Peyer's patch (tissue), 4 donors: ENCODE measurements around the gene ATP9B. TPM values are rescaled to one million over a fixed set of nuclear protein-coding genes. Genes with fewer than 3 reads are reported as not detected.
A peak's percentile ranks its signal among the peaks of the same experiment; 100 is the strongest.
"Not testable (repeated sequence)": the region's sequence is repeated elsewhere in the genome, so short reads cannot be mapped to it uniquely, and the experiment has no call there.

Source experiments
- DNase-seq, 3 donors: peaks; one replicate each; pipeline ENCODE4 v3.0.0-alpha.2; 2017 to 2019
- H3K27ac ChIP-seq, 4 donors: fragments of 200-600 bp; sonication (generic); one replicate each; pipeline ENCODE4 v1.5.1; 2016 to 2019
- H3K27me3 ChIP-seq, 2 donors: fragments of 200-600 bp; sonication (generic); one replicate each; pipeline ENCODE4 v1.5.1; 2019
- H3K36me3 ChIP-seq, 3 donors: fragments of 200-600 bp; sonication (generic); one replicate each; pipeline ENCODE4 v1.5.1; 2016 to 2019
- H3K4me1 ChIP-seq, 4 donors: fragments of 200-600 bp; sonication (generic); one replicate each; pipeline ENCODE4 v1.5.1; 2016 to 2019
- H3K4me3 ChIP-seq, 4 donors: fragments of 200-600 bp; sonication (generic); 1 replicate in 3 of 4; 2 replicates in 1 of 4; pipeline ENCODE4 v1.5.1; 2016 to 2019; ENCODE audit warnings: mild to moderate bottlenecking in 1 of 4
- H3K9me3 ChIP-seq, 4 donors: fragments of 200-600 bp; sonication (generic); one replicate each; pipeline ENCODE4 v1.5.1; 2016 to 2019; ENCODE audit warnings: mild to moderate bottlenecking in 1 of 4
- POLR2A ChIP-seq, 2 donors: fragments of 450-650 bp; IDR thresholded peaks; one replicate each; pipeline ENCODE4 v1.5.1; 2017; ENCODE audit warnings: antibody characterized with exemption in 2 of 2, mild to moderate bottlenecking in 2 of 2, moderate library complexity in 2 of 2
- total RNA-seq, 4 donors: library from RNA; depleted of rRNA; stranded (reverse); fragments of >200 nt; gene quantifications; one replicate each; pipeline ENCODE4 v1.1.0, GENCODE V29; 2016
- TF ChIP-seq, protein P1 (sequence below), 6 experiments: fragments of 450-650 bp in 4 of 6; fragments of 200-600 bp in 2 of 6; sonication (generic) in 1 of 6; IDR thresholded peaks; one replicate each; pipeline ENCODE4 v1.5.1; 2017 to 2019; ENCODE audit warnings: antibody characterized with exemption in 6 of 6, mild to moderate bottlenecking in 3 of 6, moderate library complexity in 1 of 6

The ATP9B gene
- total RNA-seq, 4 donors from 2014 or later = 37.5 to 107 (median 61.9) TPM

DNA sequence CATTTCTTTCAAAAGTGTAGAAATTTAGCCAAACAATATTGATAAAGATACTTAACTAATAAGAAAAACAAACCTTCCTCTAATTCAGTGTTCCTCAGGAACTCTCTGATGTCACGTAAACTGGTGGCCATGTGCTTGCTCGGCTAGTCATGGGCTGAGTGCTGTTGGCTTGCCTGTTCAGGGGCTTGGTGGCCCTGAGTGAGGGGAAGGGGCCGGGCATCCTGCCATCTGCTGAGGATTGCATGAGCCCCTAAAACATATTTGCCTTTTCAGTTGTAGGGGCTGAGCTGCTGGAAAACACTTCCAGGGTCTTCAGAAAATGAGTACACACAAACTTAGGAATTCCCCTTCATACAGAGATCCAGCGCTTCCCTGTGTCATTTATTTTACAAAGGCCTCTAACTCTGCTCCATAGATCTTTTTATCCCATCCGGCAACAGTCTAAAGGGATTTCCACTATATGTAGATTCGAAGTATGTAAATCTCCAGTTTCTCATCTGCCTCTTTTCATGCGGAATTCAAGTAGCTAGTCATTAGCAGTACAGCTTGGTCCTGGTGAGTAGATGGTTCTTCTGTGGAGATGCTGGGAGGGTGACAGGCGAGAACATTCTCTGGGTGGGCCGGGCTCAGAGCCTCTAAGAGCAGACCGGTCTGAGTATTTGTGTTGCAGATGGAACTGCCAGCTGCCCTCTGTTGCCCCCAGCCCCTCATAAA lies 306.4 kb downstream of the ATP9B start:
- Histone ChIP-seq H3K4me1 (peaks cover 0 to 6% (median 3%) of the 10 kb centered on the region in 4 donors), H3K4me3 (no peak overlapping the region), H3K27me3 (no peaks in the 10 kb centered on the region), H3K9me3 (no peaks in the 10 kb centered on the region), H3K36me3 (peaks cover 0 to 17% (median 0%) of the 10 kb centered on the region in 3 donors), H3K27ac (no peak overlapping the region)
- TF ChIP-seq, protein P1, sequence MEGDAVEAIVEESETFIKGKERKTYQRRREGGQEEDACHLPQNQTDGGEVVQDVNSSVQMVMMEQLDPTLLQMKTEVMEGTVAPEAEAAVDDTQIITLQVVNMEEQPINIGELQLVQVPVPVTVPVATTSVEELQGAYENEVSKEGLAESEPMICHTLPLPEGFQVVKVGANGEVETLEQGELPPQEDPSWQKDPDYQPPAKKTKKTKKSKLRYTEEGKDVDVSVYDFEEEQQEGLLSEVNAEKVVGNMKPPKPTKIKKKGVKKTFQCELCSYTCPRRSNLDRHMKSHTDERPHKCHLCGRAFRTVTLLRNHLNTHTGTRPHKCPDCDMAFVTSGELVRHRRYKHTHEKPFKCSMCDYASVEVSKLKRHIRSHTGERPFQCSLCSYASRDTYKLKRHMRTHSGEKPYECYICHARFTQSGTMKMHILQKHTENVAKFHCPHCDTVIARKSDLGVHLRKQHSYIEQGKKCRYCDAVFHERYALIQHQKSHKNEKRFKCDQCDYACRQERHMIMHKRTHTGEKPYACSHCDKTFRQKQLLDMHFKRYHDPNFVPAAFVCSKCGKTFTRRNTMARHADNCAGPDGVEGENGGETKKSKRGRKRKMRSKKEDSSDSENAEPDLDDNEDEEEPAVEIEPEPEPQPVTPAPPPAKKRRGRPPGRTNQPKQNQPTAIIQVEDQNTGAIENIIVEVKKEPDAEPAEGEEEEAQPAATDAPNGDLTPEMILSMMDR (IDR thresholded peaks at IDR 0.05) = no peak
- no peak for TF ChIP-seq POLR2A (IDR thresholded peaks at IDR 0.05)
- DNase-seq = peak in 1 of 3 donors; percentile 13

DNA sequence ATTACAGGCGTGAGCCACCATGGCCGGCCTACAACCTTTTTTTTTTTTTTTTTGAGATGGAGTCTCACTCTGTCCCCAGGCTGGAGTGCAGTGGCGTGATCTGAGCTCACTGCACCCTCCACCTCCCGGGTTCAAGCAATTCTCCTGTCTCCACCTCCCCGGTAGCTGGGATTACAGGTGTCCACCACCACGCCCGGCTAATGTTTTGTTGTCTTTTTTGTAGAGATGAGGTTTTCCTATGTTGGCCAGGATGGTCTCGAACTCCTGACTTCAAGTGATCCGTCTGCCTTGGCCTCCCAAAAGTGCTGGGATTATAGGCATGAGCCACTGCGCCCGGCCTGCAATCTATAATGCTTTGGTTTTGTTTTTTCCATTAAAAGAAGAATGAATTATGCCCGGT lies 307.5 kb downstream of the ATP9B start:
- H3K27me3 ChIP-seq, H3K9me3 ChIP-seq, H3K4me3 ChIP-seq, H3K4me1 ChIP-seq, H3K27ac ChIP-seq: not testable (repeated sequence)
- peaks cover 0 to 17% (median 0%) of the 10 kb centered on the region in 3 donors for H3K36me3 ChIP-seq
- peak in 1 of 3 donors; percentile 12 for DNase-seq

DNA sequence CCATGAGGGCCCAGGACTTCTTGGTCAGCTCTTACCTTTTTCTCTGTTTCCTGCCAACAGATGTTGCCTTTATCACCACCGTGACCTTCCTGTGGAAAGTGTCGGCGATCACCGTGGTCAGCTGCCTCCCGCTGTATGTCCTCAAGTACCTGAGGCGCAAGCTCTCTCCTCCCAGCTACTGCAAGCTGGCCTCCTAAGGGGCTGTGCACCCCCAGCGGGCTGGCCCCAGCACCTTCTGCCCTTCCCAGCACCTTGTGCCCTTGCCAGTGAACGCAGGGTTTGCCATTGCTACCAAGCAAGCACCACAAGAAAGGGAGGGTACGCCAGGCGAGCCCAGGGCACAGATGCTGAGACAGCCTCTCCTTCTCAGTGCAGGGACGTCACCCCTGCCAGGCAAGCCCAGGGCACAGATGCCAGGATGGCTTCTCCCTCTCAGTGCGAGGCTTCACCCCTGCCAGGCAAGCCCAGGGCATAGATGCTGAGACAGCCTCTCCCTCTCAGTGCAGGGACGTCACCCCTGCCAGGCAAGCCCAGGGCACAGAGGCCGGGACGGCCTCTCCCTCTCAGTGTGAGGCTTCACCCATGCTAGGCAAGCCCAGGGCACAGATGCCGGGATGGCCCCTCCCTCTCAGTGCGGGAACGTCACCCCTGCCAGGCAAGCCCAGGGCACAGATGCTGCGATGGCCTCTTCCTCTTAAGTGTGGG lies 308.1 kb downstream of the ATP9B start:
- DNase-seq = peak in 1 of 3 donors; percentile 11
- H3K27me3 ChIP-seq = no peaks in the 10 kb centered on the region
- no peak overlapping the region for H3K4me3 ChIP-seq
- H3K36me3 ChIP-seq = peaks cover 0 to 17% (median 0%) of the 10 kb centered on the region in 3 donors
- peaks cover 0 to 6% (median 3%) of the 10 kb centered on the region in 4 donors for H3K4me1 ChIP-seq
- H3K27ac ChIP-seq = no peak overlapping the region
- TF ChIP-seq, protein P1 (IDR thresholded peaks at IDR 0.05) = no peak
- TF ChIP-seq POLR2A (IDR thresholded peaks at IDR 0.05) = no peak
- H3K9me3 ChIP-seq = no peaks in the 10 kb centered on the region

DNA sequence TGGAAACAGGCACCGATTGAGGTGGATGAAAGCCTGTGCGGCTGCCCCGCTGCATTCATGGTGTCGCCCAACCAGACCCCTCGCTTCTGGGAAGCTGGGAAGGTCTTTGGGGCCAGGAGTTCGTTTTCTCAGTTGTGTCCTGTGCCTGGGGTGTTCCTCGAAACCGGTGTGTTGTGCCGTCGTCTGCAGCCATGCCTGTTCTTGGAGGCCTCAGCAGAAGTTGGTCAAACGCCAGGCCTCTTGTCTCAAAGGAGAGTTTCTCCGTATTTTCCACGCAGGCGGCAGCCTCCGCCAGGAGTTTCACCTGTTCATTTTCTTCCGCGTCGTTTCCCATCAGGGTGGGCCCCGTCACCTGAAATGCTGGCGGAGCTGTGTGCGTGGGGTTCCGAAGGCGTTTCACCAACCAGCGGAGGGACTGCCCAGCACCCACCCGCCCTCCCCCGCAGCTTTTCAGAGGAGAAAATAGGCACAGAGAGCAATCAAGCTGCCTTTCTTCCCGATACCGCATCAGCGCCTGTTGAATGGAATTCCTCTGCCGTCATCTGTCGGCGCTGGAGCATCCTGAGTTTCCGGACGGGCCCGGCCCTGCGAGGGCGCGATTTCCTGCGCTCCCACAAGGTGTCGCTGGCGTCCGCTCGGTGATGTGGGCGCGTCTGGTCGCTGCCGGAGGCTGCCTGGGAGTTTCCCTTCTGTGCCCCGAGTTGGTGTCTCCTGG lies 309.5 kb downstream of the ATP9B start:
- no peaks in the 10 kb centered on the region for H3K9me3 ChIP-seq
- peaks cover 0 to 17% (median 0%) of the 10 kb centered on the region in 3 donors for H3K36me3 ChIP-seq
- peaks cover 0 to 6% (median 3%) of the 10 kb centered on the region in 4 donors for H3K4me1 ChIP-seq
- H3K4me3 ChIP-seq = no peak overlapping the region
- H3K27me3 ChIP-seq = no peaks in the 10 kb centered on the region
- H3K27ac ChIP-seq = no peak overlapping the region
- TF ChIP-seq, protein P1 (IDR thresholded peaks at IDR 0.05) = peak; percentile 90 to 96 (median 94)
- no peak for TF ChIP-seq POLR2A (IDR thresholded peaks at IDR 0.05)
- peak; percentile 72 to 88 (median 88) for DNase-seq

DNA sequence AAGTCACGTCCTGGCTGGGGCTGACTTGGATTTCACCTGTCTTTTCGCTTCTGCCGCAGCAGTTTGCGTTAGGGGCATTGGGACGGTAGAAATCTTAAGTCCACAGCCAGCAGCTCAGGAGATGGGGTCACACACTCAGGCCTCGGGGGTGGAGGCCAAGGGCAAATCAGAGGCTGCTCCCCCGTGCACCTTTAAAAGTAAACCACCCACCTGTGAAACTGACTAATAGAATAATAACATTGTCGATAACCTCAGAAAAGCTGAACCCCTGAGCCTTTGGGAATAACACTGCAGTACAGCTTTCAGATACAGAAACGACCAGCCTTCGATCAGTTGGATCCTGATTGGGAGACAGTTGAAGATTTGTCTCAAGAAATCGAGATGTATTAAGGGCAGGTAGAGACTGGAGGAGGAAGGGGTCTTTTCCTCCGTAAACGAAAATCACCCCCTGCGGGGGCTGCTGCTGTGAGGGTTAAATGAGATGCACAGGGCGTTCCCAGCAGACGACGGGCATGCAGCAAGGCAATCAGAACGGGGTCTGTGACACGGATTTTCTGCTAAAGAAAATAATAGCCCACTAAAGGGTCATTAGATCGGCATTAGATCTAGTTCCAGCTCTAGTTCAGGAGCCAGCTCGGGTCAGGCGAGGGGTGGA lies 310.2 kb downstream of the ATP9B start:
- peaks cover 0 to 6% (median 3%) of the 10 kb centered on the region in 4 donors for H3K4me1 ChIP-seq
- H3K4me3 ChIP-seq = no peak overlapping the region
- peaks cover 0 to 17% (median 0%) of the 10 kb centered on the region in 3 donors for H3K36me3 ChIP-seq
- DNase-seq = no peak
- no peak overlapping the region for H3K27ac ChIP-seq
- H3K27me3 ChIP-seq = no peaks in the 10 kb centered on the region
- TF ChIP-seq, protein P1 (IDR thresholded peaks at IDR 0.05) = no peak
- TF ChIP-seq POLR2A (IDR thresholded peaks at IDR 0.05) = no peak
- no peaks in the 10 kb centered on the region for H3K9me3 ChIP-seq
